ENCODE data around the gene HOOK2. TPM values are rescaled to one million over a fixed set of nuclear protein-coding genes. Genes with fewer than 3 reads are reported as not detected.
"Not testable (repeated sequence)": the region's sequence is repeated elsewhere in the genome, so short reads cannot be mapped to it uniquely, and the experiment has no call there.

Gene HOOK2
- polyA plus RNA-seq, 1 of the 3 experiments (the other 2 are of a cell fraction): 33.0 TPM

GRCh38 chr19:12715102-12715501 is 60.2 kb downstream of the HOOK2 start:
- Histone ChIP-seq H2AFZ (ENCODE audit: low read depth) (no peak overlapping the region), H3K79me2 (ENCODE audit: insufficient read depth) (peaks cover 51% of the 10 kb centered on the region), H3K4me3 (ENCODE audit: low read depth in 2 of 2, low read length in 1 of 2) (no peak overlapping the region), H3K9me2 (no peaks in the 10 kb centered on the region), H3K27ac (ENCODE audit: low read depth in 2 of 2, low read length in 1 of 2) (no peak overlapping the region), H3F3A (replicated peaks; ENCODE audit: insufficient read depth) (peaks cover 8% of the 10 kb centered on the region), H4K20me1 (ENCODE audit: insufficient read depth) (no peaks in the 10 kb centered on the region), H3K4me2 (no peak overlapping the region), H3K36me3 (replicated peaks in 1 of 2; ENCODE audit: control insufficient read depth in 1 of 2, insufficient read depth in 2 of 2, low read length in 1 of 2) (peaks cover 36 to 46% of the 10 kb centered on the region in 2 experiments), H3K9me3 (no peaks in the 10 kb centered on the region), H3K27me3 (ENCODE audit: insufficient read depth) (no peaks in the 10 kb centered on the region), H3K4me1 (ENCODE audit: control insufficient read depth in 1 of 2, insufficient read depth in 2 of 2, low read depth in 1 of 2, low read length in 1 of 2) (peaks cover 0 to 2% of the 10 kb centered on the region in 2 experiments; a peak in 2 of 4 replicates), H3K9ac (no peak overlapping the region)
- ChIA-PET POLR2A (no interaction called here), CTCF (interaction anchor here (2.4 kb wide), 1 partner anchor 42 kb away, joined by 6 read pairs; no protein-coding TSS in a partner anchor)
- no peak for TF ChIP-seq TAF1 (IDR thresholded peaks at IDR 0.05; ENCODE audit: borderline replicate concordance, low read depth, low read length)
- TF ChIP-seq, protein P1, sequence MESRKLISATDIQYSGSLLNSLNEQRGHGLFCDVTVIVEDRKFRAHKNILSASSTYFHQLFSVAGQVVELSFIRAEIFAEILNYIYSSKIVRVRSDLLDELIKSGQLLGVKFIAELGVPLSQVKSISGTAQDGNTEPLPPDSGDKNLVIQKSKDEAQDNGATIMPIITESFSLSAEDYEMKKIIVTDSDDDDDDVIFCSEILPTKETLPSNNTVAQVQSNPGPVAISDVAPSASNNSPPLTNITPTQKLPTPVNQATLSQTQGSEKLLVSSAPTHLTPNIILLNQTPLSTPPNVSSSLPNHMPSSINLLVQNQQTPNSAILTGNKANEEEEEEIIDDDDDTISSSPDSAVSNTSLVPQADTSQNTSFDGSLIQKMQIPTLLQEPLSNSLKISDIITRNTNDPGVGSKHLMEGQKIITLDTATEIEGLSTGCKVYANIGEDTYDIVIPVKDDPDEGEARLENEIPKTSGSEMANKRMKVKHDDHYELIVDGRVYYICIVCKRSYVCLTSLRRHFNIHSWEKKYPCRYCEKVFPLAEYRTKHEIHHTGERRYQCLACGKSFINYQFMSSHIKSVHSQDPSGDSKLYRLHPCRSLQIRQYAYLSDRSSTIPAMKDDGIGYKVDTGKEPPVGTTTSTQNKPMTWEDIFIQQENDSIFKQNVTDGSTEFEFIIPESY (IDR thresholded peaks at IDR 0.05; ENCODE audit: borderline replicate concordance, low read depth): no peak
- TF ChIP-seq PBX3 (IDR thresholded peaks at IDR 0.05): no peak
- no peak for TF ChIP-seq TCF12 (IDR thresholded peaks at IDR 0.05)
- TF ChIP-seq SIN3A (IDR thresholded peaks at IDR 0.05; ENCODE audit: borderline replicate concordance, low read depth, low read length): no peak
- no peak for TF ChIP-seq ELF1 (IDR thresholded peaks at IDR 0.05)
- no peak for TF ChIP-seq MAX (IDR thresholded peaks at IDR 0.05; ENCODE audit: low read depth)
- no peak for DNase-seq
- WGBS (ENCODE audit: low lambda C conversion rate): 100% methylated on average over 11 of the region's 15 CpGs

DNA sequence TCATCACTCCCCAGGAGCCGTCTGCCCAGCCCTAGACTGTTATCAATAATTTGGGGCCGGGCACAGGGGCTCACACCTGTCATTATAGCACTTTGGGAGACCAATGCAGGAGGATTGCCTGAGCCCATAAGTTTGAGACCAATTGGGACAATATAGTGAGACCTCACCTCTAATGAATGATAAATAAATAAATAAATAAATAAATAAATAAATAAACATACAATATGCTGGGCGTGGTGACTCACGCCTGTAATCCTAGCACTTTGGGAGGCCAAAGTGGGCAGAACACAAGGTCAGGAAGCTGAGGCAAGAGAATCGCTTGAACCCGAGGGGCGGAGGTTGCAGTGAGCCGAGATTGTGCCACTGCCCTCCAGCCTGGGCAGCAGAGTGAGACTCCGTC is 62.0 kb downstream of the HOOK2 start:
- CTCF ChIA-PET: interaction anchor here (1.0 to 2.4 kb wide), 6 partner anchors 9 to 134 kb away, joined by 3 to 6 read pairs (median 4); no protein-coding TSS in a partner anchor
- Histone ChIP-seq H3K79me2 (ENCODE audit: insufficient read depth) (peaks cover 36% of the 10 kb centered on the region), H3K36me3 (replicated peaks in 1 of 2; ENCODE audit: control insufficient read depth in 1 of 2, insufficient read depth in 2 of 2, low read length in 1 of 2) (peaks cover 44 to 46% of the 10 kb centered on the region in 2 experiments), H3F3A (replicated peaks; ENCODE audit: insufficient read depth) (peaks cover 12% of the 10 kb centered on the region)
- H3K27me3 ChIP-seq (ENCODE audit: insufficient read depth); H3K4me1 ChIP-seq (ENCODE audit: control insufficient read depth in 1 of 2, insufficient read depth in 2 of 2, low read depth in 1 of 2, low read length in 1 of 2); H2AFZ ChIP-seq (ENCODE audit: low read depth); H3K9me3 ChIP-seq; H3K4me3 ChIP-seq (ENCODE audit: low read depth in 2 of 2, low read length in 1 of 2); POLR2A ChIA-PET; H4K20me1 ChIP-seq (ENCODE audit: insufficient read depth); H3K4me2 ChIP-seq; DNase-seq; H3K9me2 ChIP-seq; H3K9ac ChIP-seq; H3K27ac ChIP-seq (ENCODE audit: low read depth in 2 of 2, low read length in 1 of 2): not testable (repeated sequence)
- 92% methylated on average over 9 of the region's 9 CpGs for WGBS (ENCODE audit: low lambda C conversion rate)

Small RNAs within 50 kb of the gene (small RNA-seq; reads per million reads assigned to genes)
- 0 to 0.52 (median 0) reads per million in 7 experiments for gene MIR5684

Other genes starting within 250 kb of the HOOK2 start
- gene ZNF564, start 224.1 kb downstream of the HOOK2 start, polyA plus RNA-seq (2012; rRNA removed): 1.3 TPM in 2 replicates
- 1.3 TPM in 2 replicates for gene ZNF490, start 164.7 kb downstream of the HOOK2 start, polyA plus RNA-seq (2012; rRNA removed)
- gene ZNF791, start 164.6 kb downstream of the HOOK2 start, polyA plus RNA-seq (2012; rRNA removed): 8.9 and 9.3 TPM in 2 replicates
- gene MAN2B1, start 108.8 kb downstream of the HOOK2 start, polyA plus RNA-seq (2012; rRNA removed): 43.2 and 47.0 TPM in 2 replicates
- 12.8 and 18.2 TPM in 2 replicates for gene WDR83, start 108.7 kb downstream of the HOOK2 start, polyA plus RNA-seq (2012; rRNA removed)
- gene DHPS, start 93.7 kb downstream of the HOOK2 start, polyA plus RNA-seq (2012; rRNA removed): 179 and 192 TPM in 2 replicates
- not detected in 2 replicates for gene GNG14, start 87.6 kb downstream of the HOOK2 start, polyA plus RNA-seq (2012; rRNA removed)
- gene FBXW9, start 78.9 kb downstream of the HOOK2 start, polyA plus RNA-seq (2012; rRNA removed): 25.9 and 26.6 TPM in 2 replicates
- 82.4 and 112 TPM in 2 replicates for gene TNPO2, start 51.6 kb downstream of the HOOK2 start, polyA plus RNA-seq (2012; rRNA removed)
- gene TRIR, start 40.9 kb downstream of the HOOK2 start, polyA plus RNA-seq (2012; rRNA removed): 294 and 466 TPM in 2 replicates
- 250 and 264 TPM in 2 replicates for gene GET3, start 38.1 kb downstream of the HOOK2 start, polyA plus RNA-seq (2012; rRNA removed)
- not detected in 2 replicates for gene BEST2, start 23.8 kb downstream of the HOOK2 start, polyA plus RNA-seq (2012; rRNA removed)
- 165 and 224 TPM in 2 replicates for gene JUNB, start 15.9 kb upstream of the HOOK2 start, polyA plus RNA-seq (2012; rRNA removed)
- 215 and 341 TPM in 2 replicates for gene PRDX2, start 26.2 kb upstream of the HOOK2 start, polyA plus RNA-seq (2012; rRNA removed)
- not detected in 2 replicates for gene THSD8, start 26.5 kb upstream of the HOOK2 start, polyA plus RNA-seq (2012; rRNA removed)
- 35.2 and 48.1 TPM in 2 replicates for gene RNASEH2A, start 31.0 kb upstream of the HOOK2 start, polyA plus RNA-seq (2012; rRNA removed)
- 0.47 and 0.72 TPM in 2 replicates for gene RTBDN, start 59.0 kb upstream of the HOOK2 start, polyA plus RNA-seq (2012; rRNA removed)
- 4.3 and 9.7 TPM in 2 replicates for gene MAST1, start 63.0 kb upstream of the HOOK2 start, polyA plus RNA-seq (2012; rRNA removed)
- gene DNASE2, start 105.9 kb upstream of the HOOK2 start, polyA plus RNA-seq (2012; rRNA removed): 29.8 and 40.7 TPM in 2 replicates
- not detected in 2 replicates for gene KLF1, start 111.6 kb upstream of the HOOK2 start, polyA plus RNA-seq (2012; rRNA removed)
- gene GCDH, start 115.6 kb upstream of the HOOK2 start, polyA plus RNA-seq (2012; rRNA removed): 29.4 and 36.6 TPM in 2 replicates
- 0.44 and 1.1 TPM in 2 replicates for gene SYCE2, start 143.7 kb upstream of the HOOK2 start, polyA plus RNA-seq (2012; rRNA removed)
- 56.8 and 170 TPM in 2 replicates for gene FARSA, start 158.2 kb upstream of the HOOK2 start, polyA plus RNA-seq (2012; rRNA removed)
- gene CALR, start 163.1 kb upstream of the HOOK2 start, polyA plus RNA-seq (2012; rRNA removed): 1,316 and 1,334 TPM in 2 replicates
- 60.4 and 116 TPM in 2 replicates for gene RAD23A, start 170.3 kb upstream of the HOOK2 start, polyA plus RNA-seq (2012; rRNA removed)
- 65.7 and 91.8 TPM in 2 replicates for gene GADD45GIP1, start 181.7 kb upstream of the HOOK2 start, polyA plus RNA-seq (2012; rRNA removed)
- 1.0 and 1.6 TPM in 2 replicates for gene DAND5, start 194.0 kb upstream of the HOOK2 start, polyA plus RNA-seq (2012; rRNA removed)
- 5.1 and 14.8 TPM in 2 replicates for gene NFIX, start 219.9 kb upstream of the HOOK2 start, polyA plus RNA-seq (2012; rRNA removed)

All from SK-N-SH (cell line).